NT2/D1 (cell line): ENCODE data around the gene REC8.

ENCODE experiments used
- DNase-seq: peaks from one replicate; pipeline ENCODE4 v3.0.0-alpha.2; 2011; ENCODE audit warnings: low read depth, low spot score
- H3K27me3 ChIP-seq: 2 replicates; pipeline ENCODE4 v1.6.0; 2011; ENCODE audit warnings: mild to moderate bottlenecking; ENCODE audit not compliant: insufficient read length, insufficient read depth
- H3K36me3 ChIP-seq: 2 replicates; pipeline ENCODE4 v1.6.1; 2011; ENCODE audit warnings: mild to moderate bottlenecking, low read length, mixed read lengths; ENCODE audit not compliant: insufficient read depth, insufficient read length
- H3K4me1 ChIP-seq: 2 replicates; pipeline ENCODE4 v1.5.1; 2011; ENCODE audit not compliant: insufficient read depth, insufficient read length
- H3K4me3 ChIP-seq: 2 replicates; pipeline ENCODE4 v1.5.1; 2011; ENCODE audit warnings: low read depth; ENCODE audit not compliant: insufficient read length
- H3K9ac ChIP-seq: 2 replicates; pipeline ENCODE4 v1.6.0; 2011; ENCODE audit warnings: low read depth; ENCODE audit not compliant: insufficient read length
- H3K9me3 ChIP-seq: 2 replicates; pipeline ENCODE4 v1.5.1; 2011; ENCODE audit warnings: mild to moderate bottlenecking, low read length; ENCODE audit not compliant: insufficient read depth
- SUZ12 ChIP-seq: IDR thresholded peaks from 2 replicates; pipeline ENCODE4 v1.6.1; 2011; ENCODE audit not compliant: insufficient read length, insufficient read depth; ENCODE audit errors: extremely low read depth
- YY1 ChIP-seq: IDR thresholded peaks from 2 replicates; pipeline ENCODE4 v1.6.1; 2011; ENCODE audit not compliant: insufficient read length, insufficient read depth
- ZNF274 ChIP-seq: IDR thresholded peaks from 2 replicates; pipeline ENCODE4 v1.6.1; 2011; ENCODE audit warnings: mild to moderate bottlenecking, low read depth, low read length

Gene REC8

GRCh38 chr14:24151404-24152080 lies 20.3 kb upstream of the REC8 start:
- H3K9me3 ChIP-seq = no peaks in the 10 kb centered on the region
- H3K27me3 ChIP-seq = no peaks in the 10 kb centered on the region
- DNase-seq = no peak
- no peaks in the 10 kb centered on the region for H3K4me1 ChIP-seq
- TF ChIP-seq ZNF274 = no peak
- no peak for TF ChIP-seq YY1
- H3K4me3 ChIP-seq = no peak overlapping the region
- H3K36me3 ChIP-seq = peaks cover 59% of the 10 kb centered on the region
- no peak overlapping the region for H3K9ac ChIP-seq

DNA sequence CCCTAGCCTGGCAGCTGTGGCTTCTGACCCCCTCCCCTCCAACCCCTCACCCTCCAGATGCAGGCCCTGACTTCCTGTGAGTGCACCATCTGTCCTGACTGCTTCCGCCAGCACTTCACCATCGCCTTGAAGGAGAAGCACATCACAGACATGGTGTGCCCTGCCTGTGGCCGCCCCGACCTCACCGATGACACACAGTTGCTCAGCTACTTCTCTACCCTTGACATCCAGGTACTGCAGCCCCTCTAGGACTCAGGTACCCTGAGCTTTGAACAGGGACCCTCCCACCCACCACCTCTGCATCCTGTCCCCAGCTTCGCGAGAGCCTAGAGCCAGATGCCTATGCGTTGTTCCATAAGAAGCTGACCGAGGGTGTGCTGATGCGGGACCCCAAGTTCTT lies 16.8 kb upstream of the REC8 start:
- Histone ChIP-seq H3K27me3 (no peaks in the 10 kb centered on the region), H3K9ac (no peak overlapping the region), H3K36me3 (peaks cover 76% of the 10 kb centered on the region), H3K4me3 (no peak overlapping the region), H3K9me3 (no peaks in the 10 kb centered on the region), H3K4me1 (no peaks in the 10 kb centered on the region)
- no peak for DNase-seq
- TF ChIP-seq YY1 = no peak
- no peak for TF ChIP-seq SUZ12
- TF ChIP-seq ZNF274 = no peak

DNA sequence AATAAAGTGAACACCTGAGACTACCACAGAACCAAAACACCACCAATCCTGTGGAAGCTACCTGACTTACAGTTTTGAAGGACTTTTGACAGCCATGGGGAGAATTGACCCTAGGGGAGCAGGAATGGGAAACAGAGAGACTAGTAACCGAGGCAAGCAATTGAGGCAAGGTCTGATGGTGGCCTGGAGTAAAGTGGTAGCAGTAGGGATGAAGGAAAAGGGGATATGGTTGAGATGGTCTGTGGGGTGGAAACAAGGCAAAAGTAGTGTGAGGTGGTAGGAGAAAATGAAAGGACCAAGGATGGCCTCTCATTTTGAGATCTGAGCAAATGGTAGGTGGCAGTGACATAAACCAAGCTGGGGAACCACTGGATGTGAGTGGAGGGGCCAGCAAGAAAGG lies 15.0 kb upstream of the REC8 start:
- TF ChIP-seq YY1 (no peak), ZNF274 (no peak), SUZ12 (no peak)
- Histone ChIP-seq H3K9ac (no peak overlapping the region), H3K36me3 (peaks cover 69% of the 10 kb centered on the region)

GRCh38 chr14:24157331-24157730 lies 14.5 kb upstream of the REC8 start:
- Histone ChIP-seq H3K36me3 (peaks cover 69% of the 10 kb centered on the region), H3K9me3 (no peaks in the 10 kb centered on the region), H3K9ac (no peak overlapping the region), H3K4me3 (no peak overlapping the region), H3K4me1 (no peaks in the 10 kb centered on the region), H3K27me3 (no peaks in the 10 kb centered on the region)
- TF ChIP-seq YY1 = no peak
- no peak for TF ChIP-seq SUZ12
- no peak for TF ChIP-seq ZNF274
- DNase-seq = no peak

More for the DNA sequence above, 15.0 kb upstream of the REC8 start:
- Histone ChIP-seq H3K9me3 (no peaks in the 10 kb centered on the region), H3K27me3 (no peaks in the 10 kb centered on the region), H3K4me1 (no peaks in the 10 kb centered on the region), H3K4me3 (no peak overlapping the region)
- DNase-seq = no peak

DNA sequence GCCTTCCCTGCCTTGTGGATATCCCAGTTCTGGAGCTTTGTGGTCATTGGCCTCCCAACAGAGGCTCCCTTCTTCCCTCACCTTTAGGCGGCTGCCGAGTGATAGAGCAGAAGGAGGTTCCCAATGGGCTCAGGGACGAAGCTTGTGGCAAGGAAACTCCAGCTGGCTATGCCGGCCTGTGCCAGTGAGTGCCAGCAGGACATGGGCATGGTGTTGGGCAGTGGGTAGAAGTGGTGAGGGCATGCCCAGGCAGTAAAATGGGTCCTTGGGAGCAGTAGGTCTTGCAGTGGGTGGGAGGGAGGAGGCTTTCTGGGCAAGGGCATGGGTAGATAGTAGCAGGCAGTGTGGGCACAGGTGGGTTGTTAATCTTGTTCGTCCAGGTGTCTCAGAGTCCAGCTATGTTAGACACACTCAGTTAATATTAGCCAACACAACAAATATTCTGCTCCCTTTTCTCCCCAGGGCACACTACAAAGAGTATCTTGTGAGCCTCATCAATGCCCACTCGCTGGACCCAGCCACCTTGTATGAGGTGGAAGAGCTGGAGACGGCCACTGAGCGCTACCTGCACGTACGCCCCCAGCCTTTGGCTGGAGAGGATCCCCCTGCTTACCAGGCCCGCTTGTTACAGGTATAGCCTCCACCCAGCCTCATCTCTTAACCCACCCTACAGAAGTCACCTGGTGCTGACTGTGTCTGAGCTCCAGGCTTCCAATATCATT lies 11.9 kb upstream of the REC8 start:
- TF ChIP-seq ZNF274 = no peak
- TF ChIP-seq SUZ12 = no peak
- TF ChIP-seq YY1 = no peak
- no peaks in the 10 kb centered on the region for H3K4me1 ChIP-seq
- no peak overlapping the region for H3K4me3 ChIP-seq
- H3K9me3 ChIP-seq = no peaks in the 10 kb centered on the region
- H3K9ac ChIP-seq = no peak overlapping the region
- DNase-seq = no peak
- no peaks in the 10 kb centered on the region for H3K27me3 ChIP-seq
- H3K36me3 ChIP-seq = peaks cover 82% of the 10 kb centered on the region

GRCh38 chr14:24160499-24160849 lies 11.4 kb upstream of the REC8 start:
- peaks cover 82% of the 10 kb centered on the region for H3K36me3 ChIP-seq
- H3K9me3 ChIP-seq = no peaks in the 10 kb centered on the region
- no peaks in the 10 kb centered on the region for H3K27me3 ChIP-seq
- H3K4me3 ChIP-seq = no peak overlapping the region
- no peaks in the 10 kb centered on the region for H3K4me1 ChIP-seq
- H3K9ac ChIP-seq = no peak overlapping the region
- DNase-seq = no peak
- TF ChIP-seq SUZ12 = no peak
- TF ChIP-seq ZNF274 = no peak
- no peak for TF ChIP-seq YY1

- Histone ChIP-seq H3K4me3 (no peak within 1 kb of the TSS), H3K9ac (peak within 1 kb of the TSS; percentile 46), H3K36me3 (peaks cover 82% of the 10 kb centered on the region), H3K9me3 (no peaks in the 10 kb centered on the region), H3K27me3 (no peaks in the 10 kb centered on the region), H3K4me1 (no peaks in the 10 kb centered on the region)
- TF ChIP-seq SUZ12 = no peak
- TF ChIP-seq ZNF274 = no peak
- TF ChIP-seq YY1 = no peak
- DNase-seq = peak; percentile 94
Measured at GRCh38 chr14:24160850-24161804, 10.8 kb upstream of the REC8 start, which contains the start of gene IRF9. Gene IRF9 (plus strand): TSS chr14:24161265. CDS start chr14:24162145, 880 bp downstream.
